ENCODE results near the gene NYNRIN.
A peak's percentile ranks its signal among the peaks of the same experiment; 100 is the strongest.
"Not testable (repeated sequence)": the region's sequence is repeated elsewhere in the genome, so short reads cannot be mapped to it uniquely, and the experiment has no call there.

NYNRIN gene

DNA sequence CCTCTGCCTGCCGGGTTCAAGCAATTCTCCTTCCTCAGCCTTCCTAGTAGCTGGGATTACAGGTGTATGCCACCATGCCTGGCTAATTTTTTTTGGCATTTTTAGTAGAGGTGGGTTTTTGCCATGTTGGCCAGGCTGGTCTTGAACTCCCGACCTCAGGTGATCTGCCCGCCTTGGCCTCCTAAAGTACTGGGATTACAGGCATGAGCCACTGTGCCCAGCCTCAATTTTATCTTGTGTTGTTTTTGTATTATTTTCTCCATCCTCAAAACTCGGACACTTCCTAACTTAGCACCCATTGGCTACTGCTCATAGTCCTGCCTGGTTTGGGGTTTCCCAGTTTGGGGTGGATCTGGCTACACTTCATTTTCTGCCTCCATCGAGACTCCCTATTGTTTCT, 11.2 kb upstream of the NYNRIN start:
- DNase-seq; intact Hi-C loops (cut with DNase I): not testable (repeated sequence)

GRCh38 chr14:24388474-24389179, 10.2 kb upstream of the NYNRIN start:
- intact Hi-C loops (cut with DNase I): no loop called here
- no peak for DNase-seq

DNA sequence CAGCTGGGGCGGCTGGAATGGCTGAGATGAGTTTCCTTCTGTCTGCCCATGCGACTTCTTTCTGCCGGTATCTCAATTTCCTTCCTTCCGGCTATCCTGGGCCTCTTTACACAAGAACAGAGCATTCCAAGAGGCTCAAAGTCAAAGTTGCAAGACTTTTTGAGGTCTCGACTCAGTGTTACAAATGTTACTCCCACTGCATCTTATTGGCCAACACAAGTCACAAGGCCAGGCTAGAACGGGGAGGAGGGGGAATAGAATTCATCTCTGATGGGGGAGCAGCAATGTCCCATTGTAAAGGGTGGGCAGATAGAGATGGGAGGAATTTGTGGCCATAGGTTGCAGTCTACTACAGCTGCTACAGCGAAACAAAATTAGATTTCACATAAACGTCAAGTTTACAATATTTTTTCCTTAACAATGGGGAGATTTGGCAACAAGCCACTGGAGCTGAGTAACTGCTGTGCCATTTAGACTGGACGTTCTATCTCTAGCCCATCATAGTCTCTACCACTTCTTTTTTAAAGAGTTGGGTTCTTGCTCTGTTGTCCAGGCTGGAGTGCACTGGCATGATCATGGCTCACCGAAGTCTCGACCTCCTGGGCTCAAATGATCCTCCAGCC, 9.5 kb upstream of the NYNRIN start:
- no peak for DNase-seq
- intact Hi-C loops (cut with DNase I): no loop called here

GRCh38 chr14:24390701-24391468, 7.9 kb upstream of the NYNRIN start:
- DNase-seq: peak in 1 of 42 donors; percentile 7
- intact Hi-C loops (cut with DNase I): no loop called here

DNA sequence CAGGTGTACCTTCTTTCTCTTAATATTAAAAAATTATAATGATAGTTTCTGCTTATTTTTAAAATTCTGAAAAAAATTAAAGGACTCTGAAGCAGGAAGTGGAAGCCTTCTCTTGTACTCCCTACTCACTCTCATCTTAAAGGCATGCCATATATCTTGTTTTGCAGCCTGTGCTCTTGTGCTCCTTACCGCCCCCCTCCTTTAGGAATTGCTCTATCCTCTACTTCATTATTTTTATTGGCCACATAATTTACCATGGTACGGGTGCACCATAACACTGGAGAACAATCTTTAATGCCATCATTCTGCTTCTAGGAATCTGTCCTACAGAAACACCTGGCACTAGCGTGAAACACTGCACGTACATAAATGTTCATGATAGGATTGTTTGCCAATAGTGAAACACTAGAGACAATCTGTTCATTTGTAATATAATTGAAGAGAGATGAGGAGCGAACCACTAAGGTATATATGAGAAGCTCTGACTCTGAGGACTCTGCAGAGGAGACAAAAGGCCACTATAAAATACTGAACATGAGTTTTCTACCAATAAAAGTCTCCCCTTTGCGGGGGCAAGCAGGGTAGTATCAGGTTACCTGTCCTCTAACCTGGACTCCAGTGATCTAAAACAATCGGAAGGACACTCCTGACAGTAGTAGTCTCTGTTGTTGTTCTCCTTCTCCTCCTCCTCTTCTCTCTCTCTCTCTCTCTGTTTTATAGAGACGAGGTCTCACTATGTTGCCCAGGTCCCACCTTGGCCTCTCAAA, 6.3 kb upstream of the NYNRIN start:
- intact Hi-C loops (cut with DNase I): no loop called here
- no peak for DNase-seq

DNA sequence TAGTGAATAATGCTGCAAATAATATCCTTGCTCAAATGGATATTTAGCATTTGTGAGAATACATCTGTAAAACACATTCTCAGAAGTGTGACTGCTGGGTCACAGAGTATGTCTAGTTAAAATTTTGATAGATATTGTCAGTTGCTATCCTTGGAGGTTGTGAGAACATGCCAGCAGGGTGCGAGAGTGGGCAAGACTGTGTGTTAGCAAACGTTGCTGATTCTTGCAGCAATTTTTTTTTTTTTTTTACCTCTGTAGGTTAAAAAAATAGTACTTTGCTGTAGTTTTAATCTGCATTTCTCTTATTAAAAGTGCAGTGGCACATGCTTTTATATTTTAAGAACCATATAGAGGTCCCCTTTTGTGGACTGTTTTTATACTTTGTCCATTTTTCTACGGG, 4.5 kb upstream of the NYNRIN start:
- intact Hi-C loops (cut with DNase I): no loop called here
- peak in 3 of 42 donors; percentile 5 to 26 (median 11) for DNase-seq

DNA sequence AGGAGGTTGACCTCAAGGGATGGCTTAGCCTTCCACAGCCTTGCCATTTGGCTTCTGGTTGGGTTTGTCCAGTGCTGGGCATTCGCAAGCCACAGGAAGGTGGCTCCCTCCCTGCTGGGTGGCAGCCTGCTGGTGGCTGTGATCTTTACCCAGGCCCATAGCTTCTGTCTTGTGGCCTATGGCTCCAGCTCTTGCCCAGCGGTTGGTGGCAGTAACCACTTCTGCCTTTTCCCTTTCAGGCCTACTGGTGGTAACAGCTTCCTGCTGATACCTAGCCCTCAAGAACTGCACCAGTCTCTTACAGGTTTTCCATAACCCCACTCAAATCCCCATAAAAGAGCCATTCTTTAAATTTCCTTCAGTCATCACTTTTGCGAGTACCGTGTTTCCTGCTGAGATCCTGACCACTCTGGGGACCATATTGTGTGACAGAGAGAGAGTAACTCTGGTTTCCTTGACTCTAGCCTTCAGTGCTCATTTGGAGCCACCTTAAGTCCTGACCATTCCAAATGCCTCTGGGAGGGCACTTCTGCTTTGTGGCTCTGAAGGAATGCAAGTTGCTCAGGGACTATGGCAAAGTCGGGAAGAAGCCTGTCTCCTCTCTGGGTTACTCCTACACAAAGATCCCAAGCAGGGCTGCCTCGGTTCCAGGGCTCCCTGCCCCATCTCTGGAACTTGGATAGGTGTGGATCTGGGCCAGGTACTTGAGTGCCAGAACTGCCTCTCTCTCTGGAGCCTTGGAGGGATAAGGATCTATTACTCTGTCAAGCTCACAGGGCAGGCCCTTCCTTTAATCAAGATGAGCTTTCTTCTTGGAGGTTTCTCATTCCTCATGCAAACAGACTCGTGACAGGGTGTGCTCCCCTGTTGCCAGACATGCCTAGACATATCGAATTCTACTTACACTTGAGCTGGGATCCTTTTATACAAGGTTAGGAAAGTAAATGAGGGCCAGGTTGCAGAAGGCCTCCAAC, 2.9 kb upstream of the NYNRIN start:
- intact Hi-C loops (cut with DNase I): no loop called here
- peak in 4 of 42 donors; percentile 6 to 28 (median 11) for DNase-seq

- DNase-seq: no peak
- intact Hi-C loops (cut with DNase I): no loop called here
Observed at GRCh38 chr14:24397639-24398292, 1.0 kb upstream of the NYNRIN start.

GRCh38 chr14:24398293-24398652, 530 bp upstream of the NYNRIN start:
- intact Hi-C loops (cut with DNase I): no loop called here
- DNase-seq: peak in 1 of 42 donors; percentile 27

GRCh38 chr14:24399447-24399822, 632 bp downstream of the NYNRIN start:
- intact Hi-C loops (cut with DNase I): no loop called here
- peak in 2 of 42 donors; percentile 24 to 27 for DNase-seq

- intact Hi-C loops (cut with DNase I): no loop called here
- DNase-seq: peak in 4 of 42 donors; percentile 15 to 30 (median 20)
Observed at GRCh38 chr14:24399999-24400718, 1.4 kb downstream of the NYNRIN start.

- intact Hi-C loops (cut with DNase I): no loop called here
- peak in 1 of 42 donors; percentile 12 for DNase-seq
Observed at GRCh38 chr14:24401810-24402702, 3.3 kb downstream of the NYNRIN start.

DNA sequence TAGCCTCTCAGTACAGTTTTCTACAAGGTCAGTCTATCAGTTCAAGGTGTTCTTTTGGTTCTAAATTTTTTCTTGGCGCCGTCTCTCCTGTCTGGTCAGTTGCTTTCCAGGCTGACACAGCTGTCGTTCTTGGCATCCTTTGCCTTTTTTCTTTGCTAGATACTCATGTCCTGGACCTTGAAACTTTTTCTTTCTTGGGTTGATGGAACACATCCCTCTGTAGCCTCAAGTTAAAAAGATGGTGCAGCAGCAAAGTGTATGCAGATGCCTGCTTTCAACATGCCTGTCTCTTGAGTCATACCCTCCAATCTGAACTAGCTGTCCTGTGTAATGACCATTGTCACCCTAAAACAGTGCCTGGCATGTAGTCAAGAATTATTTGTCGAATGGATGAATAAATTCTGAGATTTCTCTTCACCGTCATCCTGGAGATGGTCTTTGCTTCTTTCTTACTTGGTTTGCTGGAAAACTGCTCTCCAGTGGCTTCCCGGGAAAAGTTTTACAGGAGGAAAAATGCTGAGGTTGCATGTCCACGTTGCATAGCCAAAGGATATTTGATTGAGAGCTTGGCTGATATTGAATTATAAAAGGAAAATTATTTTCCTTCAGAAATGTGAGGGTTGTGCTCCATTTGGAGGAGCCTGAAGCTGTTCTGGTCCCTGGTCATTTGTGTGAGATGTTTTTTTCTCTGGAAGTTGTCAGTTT, 4.6 kb downstream of the NYNRIN start:
- intact Hi-C loops (cut with DNase I): no loop called here

DNA sequence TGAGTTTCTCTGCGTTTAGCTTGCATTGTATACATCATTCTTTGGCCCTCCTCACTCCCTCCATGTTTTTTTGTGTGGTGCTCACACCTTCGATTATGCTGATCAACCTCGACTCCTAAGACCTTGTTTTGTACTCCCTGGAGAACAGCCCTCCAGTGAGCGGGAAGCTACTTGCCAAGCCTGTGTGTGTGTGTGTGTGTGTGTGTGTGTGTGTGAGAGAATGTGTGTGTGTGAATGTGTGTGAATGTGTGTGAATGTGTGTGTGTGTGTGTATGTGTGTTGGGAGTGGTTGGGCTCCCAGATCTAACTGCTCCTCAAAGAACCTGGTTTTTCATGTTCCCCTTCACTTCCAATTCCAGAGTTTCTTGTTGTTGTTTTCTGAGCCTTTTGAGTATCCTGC, 6.0 kb downstream of the NYNRIN start:
- intact Hi-C loops (cut with DNase I): no loop called here
- no peak for DNase-seq

More for the DNA sequence above, 4.6 kb downstream of the NYNRIN start:
- DNase-seq: no peak

GRCh38 chr14:24406416-24406815, 7.6 kb downstream of the NYNRIN start:
- peak in 1 of 42 donors; percentile 5 for DNase-seq
- intact Hi-C loops (cut with DNase I): no loop called here
